WTC11 (cell line): ENCODE data around the gene GASK1B.

Experiments used
- ATF1 ChIP-seq: sonication (generic); formaldehyde crosslinking; IDR thresholded peaks from 2 replicates; pipeline ENCODE4 v1.8.1; 2023; ENCODE audit warnings: mild to moderate bottlenecking, moderate library complexity, missing genetic modification reagents
- ELF4 ChIP-seq: sonication (generic); formaldehyde crosslinking; IDR thresholded peaks from 2 replicates; pipeline ENCODE4 v1.8.1; 2022; ENCODE audit warnings: low read depth, mild to moderate bottlenecking, moderate library complexity, missing genetic modification reagents
- NFYB ChIP-seq: sonication (generic); formaldehyde crosslinking; conservative IDR thresholded peaks from 2 replicates; pipeline ENCODE4 v1.8.0; 2022; ENCODE audit warnings: low read depth, missing genetic modification reagents
- SP1 ChIP-seq: sonication (generic); formaldehyde crosslinking; conservative IDR thresholded peaks from 2 replicates; pipeline ENCODE4 v1.8.1; 2022; ENCODE audit warnings: missing genetic modification reagents
- TCF7 ChIP-seq: sonication (generic); formaldehyde crosslinking; IDR thresholded peaks from 2 replicates; pipeline ENCODE4 v1.8.0; 2022; ENCODE audit warnings: mild to moderate bottlenecking, low read depth, missing genetic modification reagents, moderate library complexity
- TP53 ChIP-seq: sonication (generic); formaldehyde crosslinking; IDR thresholded peaks from 2 replicates; pipeline ENCODE4 v1.8.1; 2023; ENCODE audit warnings: mild to moderate bottlenecking, missing genetic modification reagents
- TF ChIP-seq, protein P1 (sequence below): fragments of 200-600 bp; IDR thresholded peaks from 2 replicates; pipeline ENCODE4 v1.8.0; 2022; ENCODE audit warnings: antibody characterized with exemption
- TF ChIP-seq, protein P2 (sequence below): sonication (generic); formaldehyde crosslinking; conservative IDR thresholded peaks from 2 replicates; pipeline ENCODE4 v1.8.1; 2022; ENCODE audit warnings: mild to moderate bottlenecking, missing genetic modification reagents
- TF ChIP-seq, protein P3 (sequence below): sonication (generic); formaldehyde crosslinking; IDR thresholded peaks from 2 replicates; pipeline ENCODE4 v1.8.0; 2023; ENCODE audit warnings: missing genetic modification reagents
- TF ChIP-seq, protein P4 (sequence below): sonication (generic); formaldehyde crosslinking; IDR thresholded peaks from 2 replicates; pipeline ENCODE4 v1.8.1; 2023; ENCODE audit warnings: mild to moderate bottlenecking, moderate library complexity, missing genetic modification reagents

DNA sequence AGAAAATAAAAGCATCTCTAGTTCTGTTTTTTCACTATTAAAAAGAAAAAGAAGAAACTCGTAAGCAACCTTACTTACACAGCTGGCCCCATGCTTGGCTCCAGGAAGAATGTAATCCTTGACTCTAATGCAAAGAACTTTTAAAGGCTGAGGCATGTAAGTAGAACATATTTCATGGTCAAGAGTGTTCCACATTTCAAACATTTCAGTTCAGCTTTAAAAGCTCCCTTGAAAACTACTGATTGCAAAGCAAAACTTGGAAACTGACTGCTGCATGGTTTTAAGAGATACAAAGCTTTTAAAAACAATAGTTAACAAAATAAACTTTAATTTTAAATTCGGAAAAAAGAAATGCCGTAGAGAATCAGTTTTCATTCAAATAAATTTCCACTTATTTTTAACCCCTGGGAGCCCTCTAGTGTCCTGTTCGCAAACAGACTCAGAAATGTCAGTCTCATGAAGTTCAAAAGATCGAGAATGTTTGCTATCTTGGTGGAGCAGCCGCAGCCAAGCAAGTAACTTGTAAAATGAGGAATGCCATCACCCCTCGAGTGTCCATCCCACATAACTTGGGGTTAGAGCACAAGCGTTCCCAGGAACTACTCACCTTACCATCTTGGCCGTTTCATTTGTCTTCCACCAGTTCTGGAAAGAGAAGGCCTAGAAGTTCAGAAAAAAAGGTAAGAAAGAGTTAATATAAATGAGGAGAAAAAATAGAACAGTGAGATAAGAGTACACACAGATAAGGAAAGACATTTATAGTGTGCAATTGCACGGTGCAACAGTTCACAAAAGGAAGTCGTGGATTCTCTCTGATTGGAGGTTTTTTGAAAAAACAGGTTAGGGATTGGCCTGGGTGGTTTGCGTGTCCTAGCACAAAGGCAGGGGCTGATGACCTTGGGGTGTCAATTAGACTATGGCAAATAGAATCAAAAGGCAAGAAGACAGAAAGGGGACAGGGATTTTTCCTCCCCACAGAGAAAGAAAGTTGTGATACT, at the start of gene GASK1B:
- TF ChIP-seq, protein P1, sequence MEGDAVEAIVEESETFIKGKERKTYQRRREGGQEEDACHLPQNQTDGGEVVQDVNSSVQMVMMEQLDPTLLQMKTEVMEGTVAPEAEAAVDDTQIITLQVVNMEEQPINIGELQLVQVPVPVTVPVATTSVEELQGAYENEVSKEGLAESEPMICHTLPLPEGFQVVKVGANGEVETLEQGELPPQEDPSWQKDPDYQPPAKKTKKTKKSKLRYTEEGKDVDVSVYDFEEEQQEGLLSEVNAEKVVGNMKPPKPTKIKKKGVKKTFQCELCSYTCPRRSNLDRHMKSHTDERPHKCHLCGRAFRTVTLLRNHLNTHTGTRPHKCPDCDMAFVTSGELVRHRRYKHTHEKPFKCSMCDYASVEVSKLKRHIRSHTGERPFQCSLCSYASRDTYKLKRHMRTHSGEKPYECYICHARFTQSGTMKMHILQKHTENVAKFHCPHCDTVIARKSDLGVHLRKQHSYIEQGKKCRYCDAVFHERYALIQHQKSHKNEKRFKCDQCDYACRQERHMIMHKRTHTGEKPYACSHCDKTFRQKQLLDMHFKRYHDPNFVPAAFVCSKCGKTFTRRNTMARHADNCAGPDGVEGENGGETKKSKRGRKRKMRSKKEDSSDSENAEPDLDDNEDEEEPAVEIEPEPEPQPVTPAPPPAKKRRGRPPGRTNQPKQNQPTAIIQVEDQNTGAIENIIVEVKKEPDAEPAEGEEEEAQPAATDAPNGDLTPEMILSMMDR = peak; percentile 33; the same call in 1 of the 2 replicates
- TF ChIP-seq TP53 (CRISPR knock-in tag) (no peak), SP1 (CRISPR knock-in tag) (no peak), NFYB (no peak), ATF1 (CRISPR knock-in tag) (no peak), TCF7 (CRISPR knock-in tag) (no peak), ELF4 (CRISPR knock-in tag) (no peak)
- TF ChIP-seq, protein P2, sequence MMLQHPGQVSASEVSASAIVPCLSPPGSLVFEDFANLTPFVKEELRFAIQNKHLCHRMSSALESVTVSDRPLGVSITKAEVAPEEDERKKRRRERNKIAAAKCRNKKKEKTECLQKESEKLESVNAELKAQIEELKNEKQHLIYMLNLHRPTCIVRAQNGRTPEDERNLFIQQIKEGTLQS (CRISPR knock-in tag) = no peak
- TF ChIP-seq, protein P3, sequence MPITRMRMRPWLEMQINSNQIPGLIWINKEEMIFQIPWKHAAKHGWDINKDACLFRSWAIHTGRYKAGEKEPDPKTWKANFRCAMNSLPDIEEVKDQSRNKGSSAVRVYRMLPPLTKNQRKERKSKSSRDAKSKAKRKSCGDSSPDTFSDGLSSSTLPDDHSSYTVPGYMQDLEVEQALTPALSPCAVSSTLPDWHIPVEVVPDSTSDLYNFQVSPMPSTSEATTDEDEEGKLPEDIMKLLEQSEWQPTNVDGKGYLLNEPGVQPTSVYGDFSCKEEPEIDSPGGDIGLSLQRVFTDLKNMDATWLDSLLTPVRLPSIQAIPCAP (CRISPR knock-in tag) = no peak
- TF ChIP-seq, protein P4, sequence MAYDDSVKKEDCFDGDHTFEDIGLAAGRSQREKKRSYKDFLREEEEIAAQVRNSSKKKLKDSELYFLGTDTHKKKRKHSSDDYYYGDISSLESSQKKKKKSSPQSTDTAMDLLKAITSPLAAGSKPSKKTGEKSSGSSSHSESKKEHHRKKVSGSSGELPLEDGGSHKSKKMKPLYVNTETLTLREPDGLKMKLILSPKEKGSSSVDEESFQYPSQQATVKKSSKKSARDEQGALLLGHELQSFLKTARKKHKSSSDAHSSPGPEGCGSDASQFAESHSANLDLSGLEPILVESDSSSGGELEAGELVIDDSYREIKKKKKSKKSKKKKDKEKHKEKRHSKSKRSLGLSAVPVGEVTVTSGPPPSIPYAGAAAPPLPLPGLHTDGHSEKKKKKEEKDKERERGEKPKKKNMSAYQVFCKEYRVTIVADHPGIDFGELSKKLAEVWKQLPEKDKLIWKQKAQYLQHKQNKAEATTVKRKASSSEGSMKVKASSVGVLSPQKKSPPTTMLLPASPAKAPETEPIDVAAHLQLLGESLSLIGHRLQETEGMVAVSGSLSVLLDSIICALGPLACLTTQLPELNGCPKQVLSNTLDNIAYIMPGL (CRISPR knock-in tag) = no peak
